Endodermal cell (in vitro differentiated cells): ENCODE results near the gene NEGR1. TPM values are rescaled to one million over a fixed set of nuclear protein-coding genes. Genes with fewer than 3 reads are reported as not detected.

ENCODE experiments used
- DNase-seq: peaks from one replicate; pipeline ENCODE4 v3.0.0-alpha.2; 2017
- H3K27ac ChIP-seq: 2 replicates; pipeline ENCODE4 v1.5.1; 2013; ENCODE audit warnings: mild to moderate bottlenecking, low read depth, low read length, moderate library complexity
- H3K27me3 ChIP-seq: 2 replicates; pipeline ENCODE4 v1.6.1; 2013; ENCODE audit warnings: mild to moderate bottlenecking, low read length, moderate library complexity; ENCODE audit not compliant: insufficient read depth, control insufficient read depth, poor library complexity, severe bottlenecking
- H3K36me3 ChIP-seq: 2 replicates; pipeline ENCODE4 v1.7.0; 2013; ENCODE audit warnings: mild to moderate bottlenecking, low read length, moderate library complexity; ENCODE audit not compliant: control insufficient read depth, insufficient read depth
- H3K4me1 ChIP-seq: one replicate; pipeline ENCODE4 v1.7.0; 2013; ENCODE audit warnings: low read length; ENCODE audit not compliant: control insufficient read depth, insufficient read depth
- H3K4me3 ChIP-seq: 2 replicates; pipeline ENCODE4 v1.5.1; 2013; ENCODE audit warnings: mild to moderate bottlenecking, low read length, moderate library complexity
- H3K9ac ChIP-seq: 2 replicates; pipeline ENCODE4 v1.6.1; 2013; ENCODE audit warnings: mild to moderate bottlenecking, low read length, moderate library complexity; ENCODE audit not compliant: poor library complexity, severe bottlenecking; ENCODE audit errors: extremely low read depth
- H3K9me3 ChIP-seq: 2 replicates; pipeline ENCODE4 v1.6.1; 2013; ENCODE audit warnings: mild to moderate bottlenecking, low read length, moderate library complexity; ENCODE audit not compliant: control insufficient read depth
- H3K27ac Mint-ChIP-seq: 2 replicates; pipeline ENCODE4 v1.8.0; 2020; ENCODE audit warnings: mixed read lengths
- H3K27me3 Mint-ChIP-seq: 2 replicates; pipeline ENCODE4 v1.8.0; 2021; ENCODE audit warnings: mild to moderate bottlenecking, mixed read lengths; ENCODE audit not compliant: insufficient read depth
- H3K36me3 Mint-ChIP-seq: 2 replicates; pipeline ENCODE4 v1.8.0; 2020; ENCODE audit warnings: low read depth, mixed read lengths
- H3K4me1 Mint-ChIP-seq: 2 replicates; pipeline ENCODE4 v1.8.0; 2020; ENCODE audit warnings: mixed read lengths
- H3K4me3 Mint-ChIP-seq: 2 replicates; pipeline ENCODE4 v1.8.0; 2020; ENCODE audit warnings: mild to moderate bottlenecking, moderate library complexity, mixed read lengths
- H3K9me3 Mint-ChIP-seq: 2 replicates; pipeline ENCODE4 v1.8.0; 2020; ENCODE audit warnings: mild to moderate bottlenecking, mixed read lengths
- CTCF ChIP-seq: fragments of 200-600 bp; sonication (generic); conservative IDR thresholded peaks from 2 replicates; pipeline ENCODE4 v1.5.0; 2021; ENCODE audit warnings: antibody characterized with exemption, mild to moderate bottlenecking
- WGBS, 2 experiments: methylation state at CpG; one replicate each; pipeline versions ENCODE4 v1.1.5 to v1.1.7; 2013; ENCODE audit warnings: missing lambda C conversion rate in 2 of 2, mixed read lengths in 1 of 2; ENCODE audit not compliant: insufficient coverage in 1 of 2, insufficient read length in 1 of 2; 5-methylcytosine and 5-hydroxymethylcytosine counted together
- total RNA-seq, 2 donors: library from RNA; stranded (reverse); fragmentation: NEBNext Ultra II Directional in 1 of 2; extraction: Animal tissue kit (Norgen Biotek cat#: 25700) in 1 of 2; gene quantifications; 2 replicates in 1 of 2; 3 replicates in 1 of 2; pipeline ENCODE4 v1.2.1, GENCODE V29; 2021

NEGR1 gene
- total RNA-seq, 2 donors from 2014 or later, result 1.5 to 2.1 TPM

GRCh38 chr1:72003092-72003491 lies 279.2 kb downstream of the NEGR1 start:
- H3K4me3 Mint-ChIP-seq, result no peak overlapping the region
- H3K9ac ChIP-seq, result no peak overlapping the region
- H3K36me3 Mint-ChIP-seq, result no peaks in the 10 kb centered on the region
- H3K4me3 ChIP-seq, result no peak overlapping the region
- TF ChIP-seq CTCF, result no peak
- no peaks in the 10 kb centered on the region for H3K27me3 ChIP-seq
- H3K36me3 ChIP-seq, result no peaks in the 10 kb centered on the region
- H3K4me1 ChIP-seq, result peaks cover 3% of the 10 kb centered on the region
- WGBS, 2 experiments, result 80 to 90% methylated on average over 1 to 3 of the region's 3 CpGs
- H3K9me3 ChIP-seq, result no peaks in the 10 kb centered on the region
- H3K27me3 Mint-ChIP-seq, result no peaks in the 10 kb centered on the region
- H3K27ac Mint-ChIP-seq, result no peak overlapping the region
- peaks cover 19% of the 10 kb centered on the region for H3K4me1 Mint-ChIP-seq
- DNase-seq, result no peak
- H3K27ac ChIP-seq, result no peak overlapping the region
- no peaks in the 10 kb centered on the region for H3K9me3 Mint-ChIP-seq

DNA sequence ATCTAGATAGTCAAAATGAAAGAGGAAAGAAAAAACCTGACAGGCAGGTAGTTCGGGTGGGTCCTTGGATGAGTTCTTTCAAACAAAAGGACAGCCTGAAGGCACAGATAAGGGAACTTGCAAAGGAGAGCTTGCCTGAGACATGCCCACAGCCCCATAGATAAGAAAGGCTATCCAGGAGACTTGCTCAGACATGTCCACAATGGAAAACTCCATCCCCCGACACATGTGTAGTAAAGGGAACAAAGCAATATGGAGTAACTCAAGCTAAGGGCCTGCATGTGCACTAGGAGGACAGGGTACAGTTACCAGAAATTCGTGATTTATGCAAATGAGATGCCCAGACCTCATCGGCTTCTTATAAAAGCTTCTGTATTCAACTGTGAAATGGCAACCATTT lies 281.5 kb downstream of the NEGR1 start:
- Histone ChIP-seq H3K9me3 (no peaks in the 10 kb centered on the region), H3K4me3 (no peak overlapping the region), H3K27ac (peak overlapping the region; percentile 11), H3K4me1 (peaks cover 3% of the 10 kb centered on the region), H3K27me3 (no peaks in the 10 kb centered on the region), H3K36me3 (no peaks in the 10 kb centered on the region), H3K9ac (peak overlapping the region; percentile 18)
- TF ChIP-seq CTCF, result no peak
- DNase-seq, result peak; percentile 65
- WGBS, 2 experiments, result 72 to 89% methylated on average over 2 to 4 of the region's 4 CpGs
- no peaks in the 10 kb centered on the region for H3K9me3 Mint-ChIP-seq
- no peaks in the 10 kb centered on the region for H3K27me3 Mint-ChIP-seq
- no peak overlapping the region for H3K4me3 Mint-ChIP-seq
- H3K36me3 Mint-ChIP-seq, result no peaks in the 10 kb centered on the region
- H3K4me1 Mint-ChIP-seq, result peaks cover 19% of the 10 kb centered on the region
- H3K27ac Mint-ChIP-seq, result peak overlapping the region; percentile 76

DNA sequence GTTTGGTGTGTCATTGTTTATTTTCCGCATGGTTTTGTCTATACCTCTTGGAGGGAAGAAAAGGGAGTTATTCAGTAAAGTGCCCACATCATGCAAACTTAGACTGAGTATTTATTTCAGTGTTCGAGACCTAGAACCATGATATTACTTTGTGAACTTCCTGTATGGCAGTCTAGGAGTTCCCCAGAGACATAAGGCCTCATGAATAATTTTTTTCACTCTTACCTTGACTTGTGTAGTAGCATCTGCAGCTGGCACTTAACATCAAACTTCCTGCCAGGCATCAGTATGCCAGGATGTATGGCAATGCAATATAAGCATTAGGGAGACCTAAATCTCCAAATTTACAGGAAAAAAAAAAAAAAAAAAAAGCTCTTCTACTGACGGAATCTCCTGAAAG lies 287.7 kb downstream of the NEGR1 start:
- H3K9ac ChIP-seq, result no peak overlapping the region
- no peaks in the 10 kb centered on the region for H3K27me3 ChIP-seq
- H3K4me3 ChIP-seq, result no peak overlapping the region
- no peaks in the 10 kb centered on the region for H3K9me3 Mint-ChIP-seq
- H3K27ac Mint-ChIP-seq, result no peak overlapping the region
- DNase-seq, result no peak
- no peaks in the 10 kb centered on the region for H3K9me3 ChIP-seq
- WGBS, 2 experiments, result 92 to 100% methylated on average over 2 to 3 of the region's 3 CpGs
- H3K36me3 ChIP-seq, result no peaks in the 10 kb centered on the region
- TF ChIP-seq CTCF, result no peak
- H3K4me1 ChIP-seq, result no peaks in the 10 kb centered on the region
- no peaks in the 10 kb centered on the region for H3K27me3 Mint-ChIP-seq
- H3K36me3 Mint-ChIP-seq, result no peaks in the 10 kb centered on the region
- no peaks in the 10 kb centered on the region for H3K4me1 Mint-ChIP-seq
- no peak overlapping the region for H3K4me3 Mint-ChIP-seq
- H3K27ac ChIP-seq, result no peak overlapping the region
